Measurements from ENCODE around the gene TNFRSF1B.

Gene TNFRSF1B

DNA sequence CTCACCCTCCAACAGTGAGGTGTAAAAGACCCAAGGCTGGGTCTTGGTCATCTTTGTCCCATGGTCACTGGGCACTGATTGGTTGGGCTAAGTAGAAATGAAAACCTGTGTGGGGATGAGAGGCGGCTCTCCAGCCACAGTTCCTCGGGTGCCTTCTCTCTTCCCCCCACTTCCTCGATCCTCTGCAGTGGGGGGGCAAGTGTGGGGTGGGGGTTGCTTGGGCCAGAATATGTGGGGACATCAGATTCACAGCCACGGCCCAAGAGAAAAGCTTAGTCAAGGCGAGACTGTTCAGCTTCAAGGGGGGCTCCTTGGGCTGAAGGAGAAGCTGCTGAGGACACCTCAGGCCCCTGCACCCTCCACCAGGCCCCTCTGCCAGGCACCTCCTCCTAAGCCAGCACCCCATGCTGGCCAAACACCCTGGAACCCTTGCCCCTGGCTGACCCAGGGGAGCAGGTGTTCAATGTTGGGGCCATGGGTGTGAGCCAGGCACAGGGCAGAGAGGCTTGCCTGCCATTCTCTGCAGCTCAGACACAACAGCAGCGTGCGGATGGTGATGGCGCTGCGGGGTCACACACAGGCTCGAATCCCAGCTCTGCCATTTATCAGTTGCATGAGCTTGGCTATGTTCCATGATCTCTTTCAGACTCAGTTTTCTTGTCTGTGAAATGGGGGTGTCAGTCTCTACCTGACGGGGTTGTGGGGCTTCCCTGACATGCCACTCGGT is 21.0 kb upstream of the TNFRSF1B start:
- H3K9me3 Mint-ChIP-seq: peaks cover 9% of the 10 kb centered on the region
- no peak for DNase-seq
- no peaks in the 10 kb centered on the region for H3K27me3 Mint-ChIP-seq
- H3K36me3 Mint-ChIP-seq: peaks cover 18% of the 10 kb centered on the region
- H3K27ac Mint-ChIP-seq: peak overlapping the region; percentile 100
- CTCF ChIA-PET: interaction anchor here (1.0 to 2.6 kb wide), 2 partner anchors 10 to 21 kb away, joined by 5 to 11 read pairs; no protein-coding TSS in a partner anchor
- H3K4me1 Mint-ChIP-seq: peaks cover 85% of the 10 kb centered on the region
- no peak overlapping the region for H3K4me3 Mint-ChIP-seq

GRCh38 chr1:12146343-12147112 is 20.3 kb upstream of the TNFRSF1B start:
- DNase-seq: no peak
- Mint-ChIP-seq H3K27me3 (no peaks in the 10 kb centered on the region), H3K9me3 (peaks cover 9% of the 10 kb centered on the region), H3K4me1 (peaks cover 92% of the 10 kb centered on the region), H3K27ac (peak overlapping the region; percentile 100), H3K36me3 (peaks cover 22% of the 10 kb centered on the region), H3K4me3 (peak overlapping the region; percentile 45)
- CTCF ChIA-PET: interaction anchor here (0.6 to 2.6 kb wide), 4 partner anchors 10 to 22 kb away, joined by 3 to 11 read pairs (median 6); no protein-coding TSS in a partner anchor

- CTCF ChIA-PET: interaction anchor here (0.6 to 1.4 kb wide), 2 partner anchors 13 to 22 kb away, joined by 3 to 7 read pairs; no protein-coding TSS in a partner anchor
- peaks cover 95% of the 10 kb centered on the region for H3K4me1 Mint-ChIP-seq
- no peaks in the 10 kb centered on the region for H3K27me3 Mint-ChIP-seq
- H3K27ac Mint-ChIP-seq: peak overlapping the region; percentile 100
- peaks cover 9% of the 10 kb centered on the region for H3K9me3 Mint-ChIP-seq
- H3K4me3 Mint-ChIP-seq: peak overlapping the region; percentile 45
- DNase-seq: no peak
- peaks cover 22% of the 10 kb centered on the region for H3K36me3 Mint-ChIP-seq
Observed at GRCh38 chr1:12147201-12147701, 19.5 kb upstream of the TNFRSF1B start.

DNA sequence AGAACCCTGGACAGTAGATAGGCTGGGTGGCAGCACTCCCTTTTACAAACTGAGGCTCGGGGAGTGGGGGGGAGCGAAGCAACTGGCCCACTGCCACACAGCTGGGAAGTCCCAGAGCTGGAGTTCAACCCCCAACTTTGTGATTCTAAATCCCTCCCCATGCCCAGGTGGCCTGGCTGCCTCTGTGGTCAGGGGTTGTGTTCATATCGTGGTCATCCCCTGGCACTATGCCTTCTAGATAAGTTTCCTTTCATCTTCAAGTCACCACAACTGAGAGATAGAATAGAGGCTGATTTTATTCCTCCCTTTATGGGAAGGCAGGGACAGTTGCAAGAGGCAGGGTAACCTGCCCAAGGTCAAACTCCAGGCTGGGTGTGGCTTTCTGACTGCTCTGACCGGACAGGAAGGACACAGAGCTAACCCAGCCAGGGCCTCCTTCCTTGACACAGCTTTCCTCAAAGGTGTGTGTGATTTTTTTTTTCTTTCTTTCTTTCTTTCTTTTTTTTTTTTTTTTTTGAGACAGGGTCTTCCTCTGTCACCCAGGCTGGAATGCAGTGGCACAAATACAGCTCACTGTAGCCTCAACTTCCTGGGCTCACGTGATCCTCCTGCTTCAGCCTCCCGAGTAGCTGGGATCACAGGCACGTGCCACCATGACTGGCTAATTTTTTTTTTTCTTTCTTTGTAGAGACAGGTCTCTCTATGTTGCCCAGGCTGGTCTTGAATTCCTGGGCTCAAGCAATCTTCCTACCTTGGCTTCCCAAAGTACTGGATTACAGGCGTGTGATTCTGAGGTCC is 18.4 kb upstream of the TNFRSF1B start:
- H3K27ac Mint-ChIP-seq: peak overlapping the region; percentile 100
- H3K9me3 Mint-ChIP-seq: peaks cover 9% of the 10 kb centered on the region
- H3K4me3 Mint-ChIP-seq: no peak overlapping the region
- CTCF ChIA-PET: interaction anchor here (4.3 kb wide), 1 partner anchor 14 kb away, joined by 22 read pairs; no protein-coding TSS in a partner anchor
- peaks cover 97% of the 10 kb centered on the region for H3K4me1 Mint-ChIP-seq
- peak; percentile 35 for DNase-seq
- no peaks in the 10 kb centered on the region for H3K27me3 Mint-ChIP-seq
- H3K36me3 Mint-ChIP-seq: peaks cover 22% of the 10 kb centered on the region

DNA sequence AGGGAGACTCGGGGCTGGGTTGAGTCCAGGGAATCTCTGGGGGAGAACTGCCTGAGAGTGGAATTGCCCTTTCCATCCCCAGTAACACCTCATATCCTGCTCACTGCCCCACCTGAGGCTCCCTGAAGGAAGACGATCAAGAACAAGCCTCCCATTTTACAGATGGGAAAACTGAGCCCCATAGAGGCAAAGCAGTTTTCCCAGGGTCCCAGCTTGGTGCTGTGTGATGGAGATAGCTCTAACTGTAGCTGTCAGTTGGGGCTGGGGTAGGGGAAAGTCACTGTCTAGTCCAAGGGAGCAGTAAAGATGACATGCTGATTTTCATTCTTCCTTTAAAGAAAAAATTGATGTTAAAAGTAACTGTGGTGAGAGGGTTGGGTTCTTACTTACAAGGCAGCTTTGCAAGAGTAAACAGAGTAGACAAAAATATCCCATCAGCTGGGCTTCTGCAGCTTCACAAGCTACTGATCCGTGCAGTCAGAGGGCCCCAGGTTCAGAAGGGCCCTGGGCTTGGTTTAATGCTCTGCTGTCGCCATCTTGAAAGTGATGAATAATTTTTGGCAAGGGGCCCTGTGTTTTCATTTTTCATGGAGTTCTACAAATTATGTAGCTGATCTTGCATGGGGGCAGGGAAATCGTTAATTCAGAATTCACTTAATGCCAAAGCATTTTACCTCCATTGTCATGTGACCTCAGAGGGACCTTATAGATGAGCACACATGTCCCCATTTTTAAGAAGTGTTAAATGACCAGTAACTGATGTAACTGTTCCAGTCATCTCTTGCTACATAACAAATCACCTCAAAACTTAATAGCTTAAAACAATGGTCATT is 17.6 kb upstream of the TNFRSF1B start:
- Mint-ChIP-seq H3K4me3 (no peak overlapping the region), H3K9me3 (peaks cover 9% of the 10 kb centered on the region), H3K36me3 (peaks cover 19% of the 10 kb centered on the region), H3K4me1 (peaks cover 95% of the 10 kb centered on the region), H3K27ac (peak overlapping the region; percentile 100), H3K27me3 (no peaks in the 10 kb centered on the region)
- CTCF ChIA-PET: interaction anchor here (1.4 to 4.3 kb wide), 5 partner anchors 13 to 24 kb away, joined by 3 to 22 read pairs (median 5); no protein-coding TSS in a partner anchor
- no peak for DNase-seq

GRCh38 chr1:12149791-12150175 is 17.0 kb upstream of the TNFRSF1B start:
- no peak overlapping the region for H3K4me3 Mint-ChIP-seq
- H3K9me3 Mint-ChIP-seq: peaks cover 9% of the 10 kb centered on the region
- no peaks in the 10 kb centered on the region for H3K27me3 Mint-ChIP-seq
- peaks cover 19% of the 10 kb centered on the region for H3K36me3 Mint-ChIP-seq
- no peak for DNase-seq
- peak overlapping the region; percentile 100 for H3K27ac Mint-ChIP-seq
- CTCF ChIA-PET: interaction anchor here (0.9 to 4.3 kb wide), 6 partner anchors 9 to 25 kb away, joined by 3 to 22 read pairs (median 5); no protein-coding TSS in a partner anchor
- H3K4me1 Mint-ChIP-seq: peaks cover 91% of the 10 kb centered on the region

- H3K4me1 Mint-ChIP-seq: peaks cover 91% of the 10 kb centered on the region
- CTCF ChIA-PET: interaction anchor here (0.9 to 4.3 kb wide), 8 partner anchors 9 to 27 kb away, joined by 3 to 22 read pairs (median 4); no protein-coding TSS in a partner anchor
- no peaks in the 10 kb centered on the region for H3K27me3 Mint-ChIP-seq
- peaks cover 25% of the 10 kb centered on the region for H3K36me3 Mint-ChIP-seq
- peak overlapping the region; percentile 73 for H3K4me3 Mint-ChIP-seq
- peak; percentile 55 for DNase-seq
- H3K27ac Mint-ChIP-seq: peak overlapping the region; percentile 100
- H3K9me3 Mint-ChIP-seq: peaks cover 9% of the 10 kb centered on the region
Observed at GRCh38 chr1:12150456-12151200, 16.2 kb upstream of the TNFRSF1B start.

GRCh38 chr1:12151465-12151864 is 15.3 kb upstream of the TNFRSF1B start:
- Mint-ChIP-seq H3K4me3 (peak overlapping the region; percentile 73), H3K4me1 (peaks cover 93% of the 10 kb centered on the region), H3K27ac (peak overlapping the region; percentile 100), H3K27me3 (no peaks in the 10 kb centered on the region), H3K36me3 (peaks cover 26% of the 10 kb centered on the region), H3K9me3 (peaks cover 9% of the 10 kb centered on the region)
- CTCF ChIA-PET: interaction anchor here (0.7 to 4.3 kb wide), 3 partner anchors 11 to 26 kb away, joined by 3 to 22 read pairs (median 3); no protein-coding TSS in a partner anchor
- no peak for DNase-seq

DNA sequence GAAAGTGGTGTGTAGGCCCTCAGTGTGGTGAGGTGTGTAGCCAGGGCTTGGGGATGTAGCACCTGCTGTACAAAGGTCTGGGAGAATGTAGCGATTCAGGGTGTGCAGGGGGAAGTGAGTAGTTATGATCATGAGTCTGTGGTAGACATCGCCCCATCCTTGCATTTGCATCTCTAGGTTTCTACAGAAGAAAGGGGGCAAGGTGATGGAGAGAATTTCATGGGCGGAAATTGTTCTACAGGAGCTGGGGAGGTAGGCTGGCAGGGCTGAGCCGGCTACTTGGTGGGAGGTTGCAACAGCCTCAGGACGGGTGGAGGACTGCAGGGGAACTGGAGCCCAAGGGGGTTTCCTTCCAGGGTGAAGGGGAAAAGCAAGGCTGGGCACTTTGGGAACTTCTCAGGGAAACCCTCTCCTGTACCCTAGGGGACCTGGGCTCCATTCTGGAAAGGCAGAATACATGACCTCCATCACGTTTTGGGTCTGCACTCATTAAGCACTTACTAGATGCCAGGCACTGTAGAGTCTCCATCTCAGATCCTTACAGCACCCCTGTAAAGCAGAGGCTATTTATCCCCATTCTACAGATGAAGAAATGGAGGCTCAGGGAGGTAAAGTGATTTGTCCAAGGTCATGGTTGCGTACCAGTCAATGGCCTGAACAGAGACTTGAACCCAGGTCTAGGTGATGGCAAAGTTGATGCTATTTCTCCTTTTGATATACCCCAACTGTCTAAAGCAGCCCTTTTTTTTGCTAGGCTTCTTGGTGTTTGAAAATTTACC is 14.5 kb upstream of the TNFRSF1B start:
- Mint-ChIP-seq H3K9me3 (peaks cover 9% of the 10 kb centered on the region), H3K4me3 (peak overlapping the region; percentile 10), H3K36me3 (peaks cover 24% of the 10 kb centered on the region), H3K27me3 (no peaks in the 10 kb centered on the region), H3K4me1 (peaks cover 93% of the 10 kb centered on the region), H3K27ac (peak overlapping the region; percentile 100)
- CTCF ChIA-PET: interaction anchor here (0.7 kb wide), 1 partner anchor 16 kb away, joined by 3 read pairs; no protein-coding TSS in a partner anchor
- DNase-seq: no peak

DNA sequence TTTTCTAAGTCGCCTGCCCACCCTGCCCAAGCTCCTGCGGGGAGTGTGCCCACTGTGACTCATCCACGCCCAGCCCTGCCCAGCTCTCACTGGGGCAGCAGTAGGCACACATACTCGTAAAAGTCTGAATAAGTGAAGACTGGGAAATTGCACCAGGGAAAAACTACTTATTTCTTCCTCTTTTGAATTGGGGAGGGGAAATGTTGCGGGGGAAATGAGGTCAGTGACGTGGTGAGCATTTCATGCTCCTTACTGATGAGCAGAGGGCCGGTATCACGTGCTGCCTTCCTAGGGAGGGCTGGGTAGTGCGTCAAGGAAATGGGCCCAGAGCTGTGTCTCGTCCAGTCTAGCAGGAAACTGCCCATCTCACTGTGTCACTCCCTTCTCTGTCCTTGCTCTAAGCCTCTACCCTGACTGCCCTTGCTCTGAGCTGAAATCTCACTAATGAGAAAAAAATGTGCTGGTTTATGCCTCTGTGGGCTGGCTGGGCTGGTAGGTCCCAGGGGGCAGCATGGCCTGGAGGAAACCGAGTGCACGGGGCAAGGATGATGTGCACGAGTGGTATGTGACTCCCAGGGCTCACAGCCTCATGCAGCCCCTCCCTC is 13.5 kb upstream of the TNFRSF1B start:
- Mint-ChIP-seq H3K27me3 (no peaks in the 10 kb centered on the region), H3K4me3 (peak overlapping the region; percentile 11), H3K27ac (peak overlapping the region; percentile 100), H3K9me3 (peaks cover 9% of the 10 kb centered on the region), H3K4me1 (peaks cover 93% of the 10 kb centered on the region), H3K36me3 (peaks cover 24% of the 10 kb centered on the region)
- DNase-seq: no peak
- CTCF ChIA-PET: no interaction called here

DNA sequence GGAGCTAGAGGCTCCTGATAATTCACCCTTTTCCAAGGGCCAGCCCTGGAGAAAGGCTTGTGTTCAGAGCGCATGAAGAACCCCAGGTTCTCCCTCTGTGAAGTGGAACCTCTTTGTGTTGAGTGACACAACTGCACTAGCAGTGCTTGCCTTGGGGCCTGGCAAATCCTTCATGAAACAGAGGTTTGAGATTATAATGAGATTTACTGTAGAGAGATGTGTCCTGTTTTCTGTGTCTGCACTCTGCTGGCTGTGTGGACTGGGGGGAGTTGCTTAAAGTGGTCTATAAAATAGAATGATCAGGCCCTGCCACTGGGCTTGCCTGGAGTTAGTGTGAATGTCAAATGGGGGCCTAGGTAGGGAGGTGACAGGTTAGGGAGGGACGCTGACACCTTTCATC is 11.5 kb upstream of the TNFRSF1B start:
- Mint-ChIP-seq H3K9me3 (peaks cover 2% of the 10 kb centered on the region), H3K4me3 (no peak overlapping the region), H3K27ac (peak overlapping the region; percentile 69)

More for the DNA sequence above, 11.5 kb upstream of the TNFRSF1B start:
- H3K36me3 Mint-ChIP-seq: peaks cover 14% of the 10 kb centered on the region
- peaks cover 90% of the 10 kb centered on the region for H3K4me1 Mint-ChIP-seq
- DNase-seq: no peak
- CTCF ChIA-PET: interaction anchor here (1.5 to 2.5 kb wide), 2 partner anchors 9 to 31 kb away, joined by 5 to 16 read pairs; no protein-coding TSS in a partner anchor
- no peaks in the 10 kb centered on the region for H3K27me3 Mint-ChIP-seq

All from activated naive CD4-positive, alpha-beta T cell treated with anti-CD3 and anti-CD28 coated beads, Interleukin-2, amount 10 ng/mL, durations not matched to agents 7 days and 5 days (primary cell).